MG63 (cell line): Measurements from ENCODE around the gene ATXN7L1. TPM values are rescaled to one million over a fixed set of nuclear protein-coding genes. Genes with fewer than 3 reads are reported as not detected.

Experiments used
- DNase-seq: peaks from one replicate; pipeline ENCODE4 v3.0.0-alpha.2; 2020
- H3K27me3 ChIP-seq: fragments of 250-450 bp; sonication (Bioruptor Pico); 2 replicates; pipeline ENCODE4 v1.5.1; 2020; ENCODE audit warnings: mild to moderate bottlenecking, moderate library complexity
- H3K36me3 ChIP-seq: fragments of 250-450 bp; sonication (Bioruptor Pico); 2 replicates; pipeline ENCODE4 v1.5.1; 2020; ENCODE audit warnings: mild to moderate bottlenecking, moderate library complexity
- H3K4me3 ChIP-seq: fragments of 250-450 bp; sonication (Bioruptor Pico); 2 replicates; pipeline ENCODE4 v1.5.1; 2020; ENCODE audit warnings: mild to moderate bottlenecking, moderate library complexity
- H3K9me3 ChIP-seq: fragments of 250-450 bp; sonication (Bioruptor Pico); 2 replicates; pipeline ENCODE4 v1.5.1; 2020; ENCODE audit warnings: mild to moderate bottlenecking, moderate library complexity
- total RNA-seq: library from RNA; depleted of rRNA; stranded (reverse); fragments of >200 nt; shearing (Covaris generic); gene quantifications from 2 replicates; pipeline ENCODE4 v1.2.3, GENCODE V29; 2014; ENCODE audit warnings: low replicate concordance; rRNA removed

ATXN7L1 gene, protein sequence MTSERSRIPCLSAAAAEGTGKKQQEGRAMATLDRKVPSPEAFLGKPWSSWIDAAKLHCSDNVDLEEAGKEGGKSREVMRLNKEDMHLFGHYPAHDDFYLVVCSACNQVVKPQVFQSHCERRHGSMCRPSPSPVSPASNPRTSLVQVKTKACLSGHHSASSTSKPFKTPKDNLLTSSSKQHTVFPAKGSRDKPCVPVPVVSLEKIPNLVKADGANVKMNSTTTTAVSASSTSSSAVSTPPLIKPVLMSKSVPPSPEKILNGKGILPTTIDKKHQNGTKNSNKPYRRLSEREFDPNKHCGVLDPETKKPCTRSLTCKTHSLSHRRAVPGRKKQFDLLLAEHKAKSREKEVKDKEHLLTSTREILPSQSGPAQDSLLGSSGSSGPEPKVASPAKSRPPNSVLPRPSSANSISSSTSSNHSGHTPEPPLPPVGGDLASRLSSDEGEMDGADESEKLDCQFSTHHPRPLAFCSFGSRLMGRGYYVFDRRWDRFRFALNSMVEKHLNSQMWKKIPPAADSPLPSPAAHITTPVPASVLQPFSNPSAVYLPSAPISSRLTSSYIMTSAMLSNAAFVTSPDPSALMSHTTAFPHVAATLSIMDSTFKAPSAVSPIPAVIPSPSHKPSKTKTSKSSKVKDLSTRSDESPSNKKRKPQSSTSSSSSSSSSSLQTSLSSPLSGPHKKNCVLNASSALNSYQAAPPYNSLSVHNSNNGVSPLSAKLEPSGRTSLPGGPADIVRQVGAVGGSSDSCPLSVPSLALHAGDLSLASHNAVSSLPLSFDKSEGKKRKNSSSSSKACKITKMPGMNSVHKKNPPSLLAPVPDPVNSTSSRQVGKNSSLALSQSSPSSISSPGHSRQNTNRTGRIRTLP
- 0.59 TPM in 1 of 2 replicates, not detected in the other for total RNA-seq

DNA sequence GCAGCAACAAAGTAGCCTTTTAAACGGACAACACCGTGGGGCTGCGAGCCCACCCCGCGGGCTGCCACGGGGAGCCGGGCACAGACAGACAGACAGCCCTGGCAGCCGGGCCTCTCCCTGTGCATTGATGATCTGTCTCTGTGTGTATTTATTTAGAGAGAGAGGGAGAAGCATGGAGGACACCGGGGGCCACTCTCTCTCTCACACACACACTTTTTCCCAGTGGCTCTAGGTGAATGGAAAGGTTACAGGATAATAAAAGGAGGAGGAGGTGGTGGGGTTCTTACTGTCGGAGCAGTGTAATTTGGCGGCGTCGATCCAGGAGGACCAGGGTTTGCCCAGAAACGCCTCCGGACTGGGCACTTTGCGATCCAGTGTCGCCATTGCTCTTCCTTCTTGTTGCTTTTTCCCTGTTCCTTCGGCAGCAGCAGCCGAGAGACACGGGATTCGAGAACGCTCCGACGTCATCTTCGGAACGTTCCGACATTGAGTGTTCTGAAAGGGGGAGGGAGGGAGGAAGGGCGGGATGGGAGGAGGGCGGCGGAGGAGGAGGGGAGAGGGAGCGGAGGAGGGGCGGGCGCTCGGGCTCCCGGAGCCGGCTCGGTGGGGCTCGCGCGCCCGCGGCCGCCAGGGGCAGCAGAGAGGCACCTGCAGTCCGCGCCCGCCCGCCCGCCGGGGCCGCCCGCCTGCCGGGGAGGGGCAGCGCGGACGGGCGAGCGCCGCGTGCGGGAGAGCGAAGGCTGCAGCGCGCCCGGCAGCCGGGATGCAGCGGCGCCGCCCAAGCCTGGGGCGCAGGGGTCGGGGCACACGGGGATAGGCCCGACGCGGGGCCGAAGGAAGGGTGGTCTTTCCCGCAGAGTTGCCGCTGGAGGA, at the start of gene ATXN7L1:
ATXN7L1 (minus strand) TSS at position 509 of the 873 bp plus-strand sequence; CDS start at position 468, 41 bp downstream.
- Histone ChIP-seq H3K27me3 (no peaks in the 10 kb centered on the region), H3K36me3 (no peaks in the 10 kb centered on the region), H3K9me3 (no peaks in the 10 kb centered on the region), H3K4me3 (peak within 1 kb of the TSS; percentile 71)
- peak; percentile 85 for DNase-seq

DNA sequence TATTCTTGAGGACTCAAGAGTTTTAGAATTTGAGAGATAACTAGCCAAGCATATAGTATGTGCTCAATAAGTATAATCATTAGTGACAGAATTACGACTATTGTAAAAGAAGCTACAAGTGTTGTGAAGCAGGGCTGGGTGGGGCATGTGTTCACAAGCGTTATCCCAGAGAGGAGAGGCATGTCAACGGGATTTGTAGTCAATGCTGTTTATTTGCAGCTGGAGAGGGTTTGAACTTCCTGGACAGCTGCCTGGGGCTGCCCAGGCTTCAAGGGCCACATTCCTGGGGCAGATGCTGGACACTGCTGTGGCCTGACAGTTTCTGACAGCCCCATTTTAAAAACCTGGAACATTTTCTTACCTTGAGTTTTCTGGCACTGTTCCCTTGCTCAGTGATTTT, 49.7 kb upstream of the ATXN7L1 start:
- Histone ChIP-seq H3K36me3 (no peaks in the 10 kb centered on the region), H3K27me3 (no peaks in the 10 kb centered on the region), H3K4me3 (no peak overlapping the region), H3K9me3 (no peaks in the 10 kb centered on the region)
- no peak for DNase-seq

DNA sequence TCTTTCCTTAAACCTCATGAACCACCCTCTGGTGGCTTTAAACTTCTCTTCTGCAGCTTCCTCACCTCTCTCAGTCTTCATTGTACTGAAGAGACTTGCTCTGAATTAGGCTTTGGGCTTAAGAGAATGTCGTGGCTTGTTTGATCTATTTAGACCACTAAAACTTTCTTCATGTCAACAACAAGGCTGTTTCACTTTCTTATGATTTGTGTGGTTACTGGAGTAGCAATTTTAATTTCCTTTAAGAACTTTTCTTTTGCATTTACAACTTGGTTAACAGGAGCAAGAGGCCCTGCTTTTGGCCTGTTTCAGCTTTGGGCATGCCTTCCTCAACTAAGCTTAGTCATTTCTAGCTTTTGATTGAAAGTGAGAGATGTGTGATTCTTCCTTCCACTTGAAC, 48.5 kb upstream of the ATXN7L1 start:
- Histone ChIP-seq H3K36me3 (no peaks in the 10 kb centered on the region), H3K9me3 (no peaks in the 10 kb centered on the region), H3K4me3 (no peak overlapping the region), H3K27me3 (no peaks in the 10 kb centered on the region)
- no peak for DNase-seq

GRCh38 chr7:105920766-105921165, 44.4 kb upstream of the ATXN7L1 start:
- no peak for DNase-seq
- no peaks in the 10 kb centered on the region for H3K9me3 ChIP-seq
- no peaks in the 10 kb centered on the region for H3K36me3 ChIP-seq
- H3K4me3 ChIP-seq = no peak overlapping the region
- H3K27me3 ChIP-seq = no peaks in the 10 kb centered on the region

DNA sequence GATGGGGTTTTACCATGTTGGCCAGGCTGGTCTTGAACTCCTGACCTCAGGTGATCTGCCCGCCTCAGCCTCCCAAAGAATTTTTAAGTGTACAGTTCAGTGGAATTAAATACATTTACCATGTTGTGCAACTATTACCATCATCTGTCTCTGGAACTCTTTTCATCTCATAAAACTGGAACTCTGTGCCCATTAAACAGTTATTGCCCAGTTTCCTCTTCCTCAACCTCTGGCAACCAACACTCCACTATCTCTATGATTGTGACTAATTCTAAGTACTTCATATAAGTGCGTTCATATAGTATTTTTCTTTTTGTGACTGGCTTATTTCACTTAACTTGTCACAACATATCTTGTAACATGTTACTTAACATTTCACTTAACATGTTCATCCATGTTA, 41.3 kb upstream of the ATXN7L1 start:
- Histone ChIP-seq H3K36me3 (no peaks in the 10 kb centered on the region), H3K4me3 (no peak overlapping the region), H3K9me3 (no peaks in the 10 kb centered on the region), H3K27me3 (no peaks in the 10 kb centered on the region)
- DNase-seq = no peak

GRCh38 chr7:105916603-105917002, 40.2 kb upstream of the ATXN7L1 start:
- no peak overlapping the region for H3K4me3 ChIP-seq
- no peaks in the 10 kb centered on the region for H3K27me3 ChIP-seq
- no peaks in the 10 kb centered on the region for H3K36me3 ChIP-seq
- peak; percentile 50 for DNase-seq
- no peaks in the 10 kb centered on the region for H3K9me3 ChIP-seq

DNA sequence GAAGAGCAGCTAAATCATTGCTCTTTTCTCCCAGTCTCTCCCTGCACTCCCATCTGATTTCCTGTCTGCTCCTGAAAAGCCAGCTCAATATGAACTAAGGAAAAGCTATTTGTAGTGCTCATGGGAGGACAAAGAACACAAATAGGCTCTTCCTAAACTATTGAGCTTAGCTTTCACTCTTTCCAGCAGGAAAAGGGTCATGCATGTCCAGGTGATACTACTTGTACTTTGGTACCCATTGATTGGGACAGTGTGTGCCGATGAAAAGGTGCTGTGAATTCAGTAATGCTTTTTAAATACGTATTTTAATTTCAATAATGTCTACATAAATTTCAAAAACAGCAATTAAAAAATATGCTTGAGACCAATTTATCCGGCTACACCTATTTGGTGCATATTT, 37.5 kb upstream of the ATXN7L1 start:
- Histone ChIP-seq H3K27me3 (no peaks in the 10 kb centered on the region), H3K36me3 (no peaks in the 10 kb centered on the region; the same call in 1 of the 2 replicates), H3K4me3 (no peak overlapping the region), H3K9me3 (no peaks in the 10 kb centered on the region)
- DNase-seq = no peak

- no peak for DNase-seq
- Histone ChIP-seq H3K4me3 (no peak overlapping the region), H3K9me3 (no peaks in the 10 kb centered on the region), H3K36me3 (no peaks in the 10 kb centered on the region; the same call in 1 of the 2 replicates), H3K27me3 (no peaks in the 10 kb centered on the region)
These were observed 35.7 kb upstream of the ATXN7L1 start for GRCh38 chr7:105911961-105912575.

- Histone ChIP-seq H3K27me3 (no peaks in the 10 kb centered on the region), H3K36me3 (no peaks in the 10 kb centered on the region; the same call in 1 of the 2 replicates), H3K4me3 (no peak overlapping the region), H3K9me3 (no peaks in the 10 kb centered on the region)
- DNase-seq = no peak
These were observed 33.8 kb upstream of the ATXN7L1 start for GRCh38 chr7:105910172-105910571.

- Histone ChIP-seq H3K27me3 (no peaks in the 10 kb centered on the region), H3K4me3 (no peak overlapping the region), H3K36me3 (no peaks in the 10 kb centered on the region; the same call in 1 of the 2 replicates), H3K9me3 (no peaks in the 10 kb centered on the region)
- DNase-seq = no peak
These were observed 33.3 kb upstream of the ATXN7L1 start for GRCh38 chr7:105909742-105910141.

- no peak overlapping the region for H3K4me3 ChIP-seq
- no peaks in the 10 kb centered on the region for H3K9me3 ChIP-seq
- no peaks in the 10 kb centered on the region; the same call in 1 of the 2 replicates for H3K36me3 ChIP-seq
- H3K27me3 ChIP-seq = no peaks in the 10 kb centered on the region
- no peak for DNase-seq
These were observed 30.9 kb upstream of the ATXN7L1 start for GRCh38 chr7:105907129-105907846.

- peak; percentile 16 for DNase-seq
- Histone ChIP-seq H3K4me3 (no peak overlapping the region), H3K27me3 (no peaks in the 10 kb centered on the region)
These were observed 30.3 kb upstream of the ATXN7L1 start for GRCh38 chr7:105906695-105907094.

GRCh38 chr7:105905910-105906568, 29.6 kb upstream of the ATXN7L1 start:
- Histone ChIP-seq H3K27me3 (no peaks in the 10 kb centered on the region), H3K9me3 (no peaks in the 10 kb centered on the region), H3K4me3 (no peak overlapping the region), H3K36me3 (no peaks in the 10 kb centered on the region; the same call in 1 of the 2 replicates)
- no peak for DNase-seq

More at GRCh38 chr7:105906695-105907094, 30.3 kb upstream of the ATXN7L1 start:
- Histone ChIP-seq H3K9me3 (no peaks in the 10 kb centered on the region), H3K36me3 (no peaks in the 10 kb centered on the region; the same call in 1 of the 2 replicates)

GRCh38 chr7:105905209-105905909, 29.0 kb upstream of the ATXN7L1 start:
- no peaks in the 10 kb centered on the region for H3K9me3 ChIP-seq
- H3K27me3 ChIP-seq = no peaks in the 10 kb centered on the region
- DNase-seq = no peak
- no peaks in the 10 kb centered on the region for H3K36me3 ChIP-seq
- H3K4me3 ChIP-seq = no peak overlapping the region
